ENCODE results near the gene MYO5C.

DNA sequence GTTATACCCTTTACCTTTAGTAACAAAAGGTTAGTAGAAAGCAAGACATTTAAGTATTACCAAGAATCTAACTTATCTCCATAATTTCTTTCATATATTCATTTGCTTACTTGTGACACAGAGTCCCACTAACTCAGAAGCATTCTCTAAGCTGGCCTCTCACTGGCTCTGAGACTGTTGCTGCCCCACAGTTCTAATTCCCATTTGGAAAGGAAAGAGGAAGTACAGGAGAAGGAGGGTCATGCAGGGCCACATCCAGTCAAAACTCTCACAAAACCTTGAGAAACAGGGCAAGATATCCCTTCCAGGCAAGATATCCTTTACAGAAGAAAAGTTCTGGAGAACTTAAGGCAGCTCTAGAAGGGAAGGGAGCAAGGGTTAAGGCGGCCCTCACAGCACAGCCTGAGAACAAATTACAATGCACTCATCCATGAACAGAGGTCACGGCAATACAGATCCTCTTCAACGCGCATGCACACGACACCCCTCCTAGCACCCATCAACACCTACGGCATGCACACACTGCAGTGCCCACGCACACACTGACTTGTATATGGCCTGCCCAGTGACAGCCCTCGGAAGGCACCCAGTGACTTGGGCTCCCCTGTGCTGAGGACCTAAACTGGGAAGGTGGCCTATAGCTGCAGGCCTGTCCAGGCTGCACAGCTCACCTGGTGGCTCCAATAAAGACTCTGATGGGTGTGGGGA is 13.0 kb upstream of the MYO5C start:
- TF ChIP-seq, protein P1, sequence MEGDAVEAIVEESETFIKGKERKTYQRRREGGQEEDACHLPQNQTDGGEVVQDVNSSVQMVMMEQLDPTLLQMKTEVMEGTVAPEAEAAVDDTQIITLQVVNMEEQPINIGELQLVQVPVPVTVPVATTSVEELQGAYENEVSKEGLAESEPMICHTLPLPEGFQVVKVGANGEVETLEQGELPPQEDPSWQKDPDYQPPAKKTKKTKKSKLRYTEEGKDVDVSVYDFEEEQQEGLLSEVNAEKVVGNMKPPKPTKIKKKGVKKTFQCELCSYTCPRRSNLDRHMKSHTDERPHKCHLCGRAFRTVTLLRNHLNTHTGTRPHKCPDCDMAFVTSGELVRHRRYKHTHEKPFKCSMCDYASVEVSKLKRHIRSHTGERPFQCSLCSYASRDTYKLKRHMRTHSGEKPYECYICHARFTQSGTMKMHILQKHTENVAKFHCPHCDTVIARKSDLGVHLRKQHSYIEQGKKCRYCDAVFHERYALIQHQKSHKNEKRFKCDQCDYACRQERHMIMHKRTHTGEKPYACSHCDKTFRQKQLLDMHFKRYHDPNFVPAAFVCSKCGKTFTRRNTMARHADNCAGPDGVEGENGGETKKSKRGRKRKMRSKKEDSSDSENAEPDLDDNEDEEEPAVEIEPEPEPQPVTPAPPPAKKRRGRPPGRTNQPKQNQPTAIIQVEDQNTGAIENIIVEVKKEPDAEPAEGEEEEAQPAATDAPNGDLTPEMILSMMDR (IDR thresholded peaks at IDR 0.05 in 4 of 5, conservative IDR thresholded peaks at IDR 0.05 in 1 of 5) = no peak
- TF ChIP-seq POLR2A (IDR thresholded peaks at IDR 0.05) = no peak

All from gastrocnemius medialis (tissue), 4 donors.